Activated T-cell treated with anti-CD3 and anti-CD28 coated beads, Interleukin-2, amount 50 U/mL, for 72 hours (primary cell): ENCODE results near the gene WDR20. TPM values are rescaled to one million over a fixed set of nuclear protein-coding genes. Genes with fewer than 3 reads are reported as not detected.
A peak's percentile ranks its signal among the peaks of the same experiment; 100 is the strongest.
"Not testable (repeated sequence)": the region's sequence is repeated elsewhere in the genome, so short reads cannot be mapped to it uniquely, and the experiment has no call there.

Experiments used
- ATAC-seq, 2 donors: fragments of 150-1000 bp; cut with Tn5 transposase; replicated peaks in 1 of 2; 2 replicates each; pipeline ENCODE4 v1.10.0; 2021; ENCODE audit warnings: moderate library complexity in 2 of 2, mild to moderate bottlenecking in 1 of 2
- DNase-seq, 2 donors: peaks; one replicate each; pipeline ENCODE4 v3.0.0; 2021 to 2022; ENCODE audit warnings: mixed read lengths in 1 of 2
- H3K27ac Mint-ChIP-seq: one replicate; pipeline ENCODE4 v1.8.0; 2022; ENCODE audit warnings: mild to moderate bottlenecking, moderate library complexity, mixed read lengths
- H3K27me3 Mint-ChIP-seq: one replicate; pipeline ENCODE4 v1.8.0; 2022; ENCODE audit warnings: low read depth, mixed read lengths
- H3K36me3 Mint-ChIP-seq, 2 donors: one replicate each; pipeline ENCODE4 v1.8.0; 2022; ENCODE audit warnings: mixed read lengths in 2 of 2, mild to moderate bottlenecking in 1 of 2; ENCODE audit not compliant: insufficient read depth in 2 of 2
- H3K4me1 Mint-ChIP-seq: one replicate; pipeline ENCODE4 v1.8.0; 2022; ENCODE audit warnings: low read depth, mixed read lengths
- H3K4me3 Mint-ChIP-seq, 2 donors: one replicate each; pipeline ENCODE4 v1.8.0; 2022; ENCODE audit warnings: mild to moderate bottlenecking in 2 of 2, mixed read lengths in 2 of 2, moderate library complexity in 2 of 2
- H3K9me3 Mint-ChIP-seq, 2 donors: one replicate each; pipeline ENCODE4 v1.8.0; 2022; ENCODE audit warnings: mixed read lengths in 2 of 2
- total RNA-seq, 2 donors: library from RNA; stranded (reverse); gene quantifications; one replicate each; pipeline ENCODE4 v1.2.3, GENCODE V29; 2022

Gene WDR20
- total RNA-seq, 2 donors from 2014 or later: 23.8 to 29.9 TPM

GRCh38 chr14:102231476-102232347, 92.0 kb downstream of the WDR20 start:
- DNase-seq: no peak
- Mint-ChIP-seq H3K4me1 (no peaks in the 10 kb centered on the region), H3K4me3 (no peak overlapping the region), H3K27me3 (no peaks in the 10 kb centered on the region), H3K36me3 (no peaks in the 10 kb centered on the region), H3K27ac (no peak overlapping the region), H3K9me3 (no peaks in the 10 kb centered on the region)
- no peak for ATAC-seq

- no peaks in the 10 kb centered on the region for H3K9me3 Mint-ChIP-seq
- H3K27ac Mint-ChIP-seq: no peak overlapping the region
- DNase-seq: no peak
- ATAC-seq: no peak
- H3K4me3 Mint-ChIP-seq: no peak overlapping the region
- no peaks in the 10 kb centered on the region for H3K4me1 Mint-ChIP-seq
- H3K36me3 Mint-ChIP-seq: no peaks in the 10 kb centered on the region
- no peaks in the 10 kb centered on the region for H3K27me3 Mint-ChIP-seq
Measured at GRCh38 chr14:102232348-102232625, 92.6 kb downstream of the WDR20 start.

GRCh38 chr14:102233081-102233480, 93.4 kb downstream of the WDR20 start:
- H3K27me3 Mint-ChIP-seq: no peaks in the 10 kb centered on the region
- no peaks in the 10 kb centered on the region for H3K9me3 Mint-ChIP-seq
- no peak overlapping the region for H3K27ac Mint-ChIP-seq
- no peak overlapping the region for H3K4me3 Mint-ChIP-seq
- H3K4me1 Mint-ChIP-seq: no peaks in the 10 kb centered on the region
- no peak for DNase-seq
- ATAC-seq: no peak
- H3K36me3 Mint-ChIP-seq: no peaks in the 10 kb centered on the region

- DNase-seq (no peak), ATAC-seq (peak; percentile 9 to 20)
- Mint-ChIP-seq H3K27me3 (no peaks in the 10 kb centered on the region), H3K4me1 (no peaks in the 10 kb centered on the region), H3K4me3 (no peak overlapping the region), H3K36me3 (no peaks in the 10 kb centered on the region), H3K9me3 (no peaks in the 10 kb centered on the region), H3K27ac (no peak overlapping the region)
Measured at GRCh38 chr14:102234331-102235264, 94.9 kb downstream of the WDR20 start.

- Mint-ChIP-seq H3K27me3 (no peaks in the 10 kb centered on the region), H3K4me3 (no peak overlapping the region), H3K4me1 (no peaks in the 10 kb centered on the region), H3K27ac (no peak overlapping the region), H3K36me3 (no peaks in the 10 kb centered on the region), H3K9me3 (no peaks in the 10 kb centered on the region)
- peak; percentile 95 to 99 for ATAC-seq
- DNase-seq: peak; percentile 85
Measured at GRCh38 chr14:102235275-102235897, 95.7 kb downstream of the WDR20 start.

- H3K4me1 Mint-ChIP-seq: no peaks in the 10 kb centered on the region
- no peaks in the 10 kb centered on the region for H3K27me3 Mint-ChIP-seq
- no peak overlapping the region for H3K4me3 Mint-ChIP-seq
- H3K27ac Mint-ChIP-seq: no peak overlapping the region
- H3K36me3 Mint-ChIP-seq: no peaks in the 10 kb centered on the region
- H3K9me3 Mint-ChIP-seq: no peaks in the 10 kb centered on the region
- ATAC-seq (no peak), DNase-seq (no peak)
Measured at GRCh38 chr14:102236026-102236425, 96.3 kb downstream of the WDR20 start.

GRCh38 chr14:102238131-102238530, 98.4 kb downstream of the WDR20 start:
- no peaks in the 10 kb centered on the region for H3K4me1 Mint-ChIP-seq
- no peak for ATAC-seq
- no peaks in the 10 kb centered on the region for H3K27me3 Mint-ChIP-seq

GRCh38 chr14:102238766-102239165, 99.1 kb downstream of the WDR20 start:
- Mint-ChIP-seq H3K27me3 (no peaks in the 10 kb centered on the region), H3K36me3 (no peaks in the 10 kb centered on the region), H3K4me1 (no peaks in the 10 kb centered on the region), H3K9me3 (no peaks in the 10 kb centered on the region), H3K27ac (no peak overlapping the region), H3K4me3 (no peak overlapping the region)
- DNase-seq: no peak
- ATAC-seq: no peak

More at GRCh38 chr14:102238131-102238530, 98.4 kb downstream of the WDR20 start:
- DNase-seq: no peak
- Mint-ChIP-seq H3K9me3 (no peaks in the 10 kb centered on the region), H3K27ac (no peak overlapping the region), H3K4me3 (no peak overlapping the region), H3K36me3 (no peaks in the 10 kb centered on the region)

GRCh38 chr14:102239231-102239630, 99.5 kb downstream of the WDR20 start:
- H3K27me3 Mint-ChIP-seq: no peaks in the 10 kb centered on the region
- no peak overlapping the region for H3K4me3 Mint-ChIP-seq
- no peaks in the 10 kb centered on the region for H3K36me3 Mint-ChIP-seq
- no peak overlapping the region for H3K27ac Mint-ChIP-seq
- H3K9me3 Mint-ChIP-seq: no peaks in the 10 kb centered on the region
- no peak for ATAC-seq
- no peak for DNase-seq
- H3K4me1 Mint-ChIP-seq: no peaks in the 10 kb centered on the region

GRCh38 chr14:102240481-102240880, 100.8 kb downstream of the WDR20 start:
- not testable (repeated sequence) for ATAC-seq, H3K36me3 Mint-ChIP-seq, DNase-seq, H3K9me3 Mint-ChIP-seq, H3K4me1 Mint-ChIP-seq, H3K4me3 Mint-ChIP-seq, H3K27me3 Mint-ChIP-seq, H3K27ac Mint-ChIP-seq

GRCh38 chr14:102241147-102241546, 101.5 kb downstream of the WDR20 start:
- Mint-ChIP-seq H3K27ac (no peak overlapping the region), H3K4me3 (no peak overlapping the region), H3K9me3 (no peaks in the 10 kb centered on the region), H3K4me1 (no peaks in the 10 kb centered on the region), H3K27me3 (no peaks in the 10 kb centered on the region), H3K36me3 (no peaks in the 10 kb centered on the region)
- ATAC-seq (no peak), DNase-seq (no peak)

GRCh38 chr14:102243795-102244194, 104.1 kb downstream of the WDR20 start:
- H3K36me3 Mint-ChIP-seq, ATAC-seq, H3K27ac Mint-ChIP-seq, DNase-seq, H3K9me3 Mint-ChIP-seq, H3K27me3 Mint-ChIP-seq, H3K4me3 Mint-ChIP-seq, H3K4me1 Mint-ChIP-seq: not testable (repeated sequence)

GRCh38 chr14:102246071-102246470, 106.4 kb downstream of the WDR20 start:
- Mint-ChIP-seq H3K27ac (no peak overlapping the region), H3K4me1 (no peaks in the 10 kb centered on the region), H3K36me3 (no peaks in the 10 kb centered on the region), H3K27me3 (no peaks in the 10 kb centered on the region), H3K9me3 (no peaks in the 10 kb centered on the region), H3K4me3 (no peak overlapping the region)
- ATAC-seq (no peak), DNase-seq (no peak)
